Kidney (tissue), 14 donors: ENCODE results near the gene GTSE1. TPM values are rescaled to one million over a fixed set of nuclear protein-coding genes. Genes with fewer than 3 reads are reported as not detected.

Experiments used
- DNase-seq, 5 donors: peaks; one replicate each; pipeline ENCODE4 v3.0.0-alpha.2; 2013 to 2020
- FAIRE-seq: peaks from 2 replicates; lab custom pipeline; 2012; peaks lifted over from hg19 to GRCh38; lab: Jason Lieb, UNC
- H3K27ac ChIP-seq, 2 donors: one replicate each; pipeline ENCODE4 v1.7.0; 2013; ENCODE audit warnings: low read depth in 2 of 2, low read length in 2 of 2, inconsistent platforms in 1 of 2
- H3K27me3 ChIP-seq: one replicate; pipeline ENCODE4 v1.7.1; 2013; ENCODE audit warnings: low read length, inconsistent platforms; ENCODE audit not compliant: control insufficient read depth, insufficient read depth
- H3K36me3 ChIP-seq, 3 donors: one replicate each; pipeline versions ENCODE4 v1.7.0 to v1.7.1; 2013; ENCODE audit warnings: low read length in 3 of 3, control low read depth in 1 of 3, inconsistent platforms in 1 of 3; ENCODE audit not compliant: insufficient read depth in 3 of 3, control insufficient read depth in 2 of 3
- H3K4me1 ChIP-seq, 3 donors: one replicate each; pipeline versions ENCODE4 v1.7.0 to v1.7.1; 2013; ENCODE audit warnings: low read length in 3 of 3, inconsistent platforms in 1 of 3, low read depth in 1 of 3; ENCODE audit not compliant: control insufficient read depth in 2 of 3, insufficient read depth in 2 of 3
- H3K4me3 ChIP-seq, 3 donors: one replicate each; pipeline versions ENCODE4 v1.7.0 to v1.8.1; 2013; ENCODE audit warnings: low read length in 3 of 3, control low read depth in 1 of 3, inconsistent platforms in 1 of 3
- H3K9ac ChIP-seq, 3 donors: one replicate each; pipeline versions ENCODE4 v1.7.0 to v1.7.1; 2013; ENCODE audit warnings: low read length in 3 of 3, control low read depth in 1 of 3, inconsistent platforms in 1 of 3
- H3K9me3 ChIP-seq, 3 donors: one replicate each; pipeline versions ENCODE4 v1.7.0 to v1.7.1; 2013; ENCODE audit warnings: low read length in 3 of 3, control low read depth in 1 of 3, inconsistent platforms in 1 of 3; ENCODE audit not compliant: control insufficient read depth in 2 of 3, insufficient read depth in 1 of 3
- intact Hi-C: fragments of 100-400 bp; cut with DNase I; formaldehyde crosslinking; loops from one replicate; pipeline ENCODE4 v1.11.1; 2022
- polyA plus RNA-seq: library from polyadenylated mRNA; stranded (reverse); fragments of 350-450 nt; fragmentation: Illumina TruSeq; extraction: RNeasy Lipid Tissue Mini Kit (QIAGEN cat#74804); gene quantifications from one replicate; pipeline ENCODE4 v1.2.3, GENCODE V29; 2014; ENCODE audit warnings: low read depth, low replicate concordance; ENCODE audit not compliant: insufficient read depth
- total RNA-seq: library from RNA; stranded (reverse); fragmentation: NEBNext Ultra II Directional; extraction: Animal tissue kit (Norgen Biotek cat#: 25700); gene quantifications from one replicate; pipeline ENCODE4 v1.2.1, GENCODE V29; 2021
- TF ChIP-seq, protein P1 (sequence below): IDR thresholded peaks from 3 replicates; pipeline ENCODE4 v1.5.1; 2012; ENCODE audit warnings: mild to moderate bottlenecking, moderate library complexity, borderline replicate concordance; ENCODE audit not compliant: insufficient read depth; ENCODE audit errors: extremely low read depth
- donor health status: control.
- donor health status: control.
- donor health status: control.
- donor health status: control.
- donor health status: control.
- donor health status: DM: yes; HTN: yes; CAD: no.
- donor health status: Normal renal cell carcinoma (clear cell type).

GTSE1 gene
- total and polyA plus RNA-seq, 2 donors from 2014 or later: 0.41 to 0.94 TPM

DNA sequence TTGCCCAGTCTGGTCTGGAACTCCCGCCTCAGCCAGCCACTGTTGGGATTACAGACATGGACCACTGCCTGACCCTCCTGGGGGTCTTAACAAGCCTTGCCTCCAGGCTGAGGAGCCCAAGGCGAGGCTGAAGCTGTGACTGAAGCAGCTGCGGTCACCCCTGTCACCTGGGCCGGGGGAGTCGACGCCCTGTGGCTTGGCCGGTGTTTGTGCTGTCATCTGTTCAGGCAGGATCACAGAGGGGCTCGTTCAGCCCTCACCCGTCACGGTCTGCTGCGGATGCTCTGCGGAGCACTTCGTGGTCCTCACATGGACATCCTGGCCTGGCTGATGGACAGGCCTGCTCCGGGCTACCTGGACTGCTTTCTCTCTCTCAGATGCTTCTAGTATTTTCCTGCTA is 62.7 kb downstream of the GTSE1 start:
- intact Hi-C loops: loop anchor here (5.0 kb wide), 1 partner anchor 183 kb away; no protein-coding TSS in a partner anchor

DNA sequence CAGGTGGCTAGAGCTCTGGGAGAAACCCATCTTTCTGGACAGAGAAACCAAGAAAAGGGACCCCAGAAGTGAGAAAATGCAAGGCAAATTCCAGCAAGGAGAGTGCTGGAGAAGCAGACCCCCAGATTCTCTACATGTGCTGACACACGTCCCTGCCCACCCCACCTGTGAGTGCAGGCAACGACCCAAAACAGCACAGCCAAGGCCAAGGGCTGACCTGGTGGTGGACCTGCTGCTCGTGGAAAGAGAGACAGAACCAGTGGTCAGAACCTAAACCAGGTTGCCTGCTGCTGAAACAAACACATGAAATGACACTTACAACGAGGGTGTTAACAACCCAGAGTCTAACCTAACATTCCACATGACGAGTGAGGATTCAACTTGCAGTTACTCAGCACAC is 63.4 kb downstream of the GTSE1 start:
- TF ChIP-seq, protein P1, sequence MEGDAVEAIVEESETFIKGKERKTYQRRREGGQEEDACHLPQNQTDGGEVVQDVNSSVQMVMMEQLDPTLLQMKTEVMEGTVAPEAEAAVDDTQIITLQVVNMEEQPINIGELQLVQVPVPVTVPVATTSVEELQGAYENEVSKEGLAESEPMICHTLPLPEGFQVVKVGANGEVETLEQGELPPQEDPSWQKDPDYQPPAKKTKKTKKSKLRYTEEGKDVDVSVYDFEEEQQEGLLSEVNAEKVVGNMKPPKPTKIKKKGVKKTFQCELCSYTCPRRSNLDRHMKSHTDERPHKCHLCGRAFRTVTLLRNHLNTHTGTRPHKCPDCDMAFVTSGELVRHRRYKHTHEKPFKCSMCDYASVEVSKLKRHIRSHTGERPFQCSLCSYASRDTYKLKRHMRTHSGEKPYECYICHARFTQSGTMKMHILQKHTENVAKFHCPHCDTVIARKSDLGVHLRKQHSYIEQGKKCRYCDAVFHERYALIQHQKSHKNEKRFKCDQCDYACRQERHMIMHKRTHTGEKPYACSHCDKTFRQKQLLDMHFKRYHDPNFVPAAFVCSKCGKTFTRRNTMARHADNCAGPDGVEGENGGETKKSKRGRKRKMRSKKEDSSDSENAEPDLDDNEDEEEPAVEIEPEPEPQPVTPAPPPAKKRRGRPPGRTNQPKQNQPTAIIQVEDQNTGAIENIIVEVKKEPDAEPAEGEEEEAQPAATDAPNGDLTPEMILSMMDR: no peak
- Histone ChIP-seq H3K27ac (no peak overlapping the region), H3K4me1 (peaks cover 0 to 3% (median 3%) of the 10 kb centered on the region in 3 donors), H3K4me3 (no peak overlapping the region), H3K9me3 (no peaks in the 10 kb centered on the region), H3K9ac (no peak overlapping the region), H3K36me3 (peaks cover 0 to 12% (median 7%) of the 10 kb centered on the region in 3 donors), H3K27me3 (no peaks in the 10 kb centered on the region)
- DNase-seq (peak in 1 of 5 donors; percentile 8), FAIRE-seq (no peak)
- intact Hi-C loops: no loop called here

More for the DNA sequence above, 62.7 kb downstream of the GTSE1 start:
- H3K4me3 ChIP-seq: no peak overlapping the region
- DNase-seq (peak in 1 of 5 donors; percentile 73), FAIRE-seq (no peak)
- H3K27me3 ChIP-seq: no peaks in the 10 kb centered on the region
- H3K36me3 ChIP-seq: peaks cover 0 to 12% (median 7%) of the 10 kb centered on the region in 3 donors
- peaks cover 0 to 3% (median 3%) of the 10 kb centered on the region in 3 donors for H3K4me1 ChIP-seq
- no peaks in the 10 kb centered on the region for H3K9me3 ChIP-seq
- TF ChIP-seq, protein P1: no peak
- no peak overlapping the region for H3K27ac ChIP-seq
- H3K9ac ChIP-seq: no peak overlapping the region

DNA sequence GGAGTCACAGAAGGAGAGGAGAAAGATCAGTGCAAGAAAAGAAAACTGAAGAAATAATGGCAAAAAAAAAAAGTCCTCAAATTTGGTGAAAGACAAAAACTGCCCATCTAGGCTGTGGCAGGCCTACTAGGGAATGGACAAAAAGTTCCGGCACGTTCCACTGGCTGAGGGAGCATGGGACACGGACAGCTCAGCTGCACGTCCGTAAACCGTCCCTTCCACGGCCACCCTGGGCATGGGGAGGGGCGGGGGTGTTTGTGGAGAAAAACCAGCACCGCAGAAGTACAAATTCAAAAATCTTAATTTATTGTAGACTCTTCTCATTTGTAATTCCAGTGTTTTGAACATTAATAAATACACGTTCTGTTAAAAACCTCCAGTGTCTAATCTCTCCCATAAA is 64.2 kb downstream of the GTSE1 start:
- H3K27me3 ChIP-seq: no peaks in the 10 kb centered on the region
- no peak overlapping the region for H3K9ac ChIP-seq
- no peak overlapping the region for H3K4me3 ChIP-seq
- no peak for FAIRE-seq
- H3K27ac ChIP-seq: no peak overlapping the region
- TF ChIP-seq, protein P1: no peak
- peak in 1 of 5 donors; percentile 35 for DNase-seq
- H3K4me1 ChIP-seq: peaks cover 0 to 3% (median 3%) of the 10 kb centered on the region in 3 donors
- intact Hi-C loops: no loop called here
- H3K9me3 ChIP-seq: no peaks in the 10 kb centered on the region
- peaks cover 0 to 11% (median 7%) of the 10 kb centered on the region in 3 donors for H3K36me3 ChIP-seq

DNA sequence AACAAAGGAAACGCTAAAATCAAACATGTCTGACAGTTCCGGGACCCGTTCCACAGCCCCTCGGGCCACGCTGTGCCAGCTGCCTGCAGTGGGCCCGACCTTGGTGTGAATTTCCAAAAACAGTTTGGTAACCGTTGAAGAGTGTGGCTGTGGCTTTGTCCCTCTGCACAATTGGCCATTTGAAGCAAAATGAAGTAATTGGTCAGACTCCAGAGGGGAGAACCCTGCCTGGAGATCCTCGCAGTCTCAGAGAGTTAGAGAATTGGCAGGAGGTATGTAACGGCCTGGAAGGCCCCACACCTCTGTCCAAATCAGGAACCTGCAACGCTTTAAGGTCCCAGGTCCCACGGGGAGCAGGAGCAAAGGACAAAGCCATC is 65.1 kb downstream of the GTSE1 start:
- FAIRE-seq (no peak), DNase-seq (peak in 1 of 5 donors; percentile 10)
- Histone ChIP-seq H3K4me1 (peaks cover 0 to 3% (median 3%) of the 10 kb centered on the region in 3 donors), H3K36me3 (peaks cover 0 to 11% (median 7%) of the 10 kb centered on the region in 3 donors), H3K4me3 (no peak overlapping the region), H3K9ac (no peak overlapping the region), H3K27ac (peak overlapping the region in 1 of 2 donors; percentile 27), H3K9me3 (no peaks in the 10 kb centered on the region), H3K27me3 (no peaks in the 10 kb centered on the region)
- intact Hi-C loops: no loop called here
- TF ChIP-seq, protein P1: no peak
